Measurements from ENCODE around the gene MED9. TPM values are rescaled to one million over a fixed set of nuclear protein-coding genes. Genes with fewer than 3 reads are reported as not detected.

Gene MED9
- total and polyA plus RNA-seq, 10 of the 15 experiments (the other 5 are each of a cell fraction or from before 2014, with no cell fraction given), result 1.5 to 22.4 (median 14.8) TPM

GRCh38 chr17:17502741-17503565, 26.2 kb downstream of the MED9 start:
- FAIRE-seq (no peak), DNase-seq (ENCODE audit: low read depth, low spot score) (no peak), ATAC-seq (no peak)
- BruUV-seq (replicated peaks), result no TSS peak
- in situ Hi-C loops (cut with MboI) (no loop called here), intact Hi-C loops (cut with micrococcal nuclease; ENCODE audit: unreplicated experiment) (no loop called here)
- Histone ChIP-seq H3K9me3 (replicated peaks; ENCODE audit: control insufficient read depth, insufficient read depth, low read length) (no peaks in the 10 kb centered on the region), H4K20me1 (ENCODE audit: control insufficient read depth, insufficient read depth) (no peaks in the 10 kb centered on the region), H3K79me2 (ENCODE audit: control insufficient read depth, insufficient read depth, low read length) (no peaks in the 10 kb centered on the region), H3K9ac (ENCODE audit: control insufficient read depth, insufficient read depth, low read length) (no peak overlapping the region), H2AFZ (ENCODE audit: control insufficient read depth, low read depth, low read length) (no peak overlapping the region), H3K4me3 (no peak overlapping the region), H3K27me3 (replicated peaks in 1 of 2; ENCODE audit: control insufficient read depth in 2 of 2, insufficient read depth in 2 of 2, low read length in 1 of 2) (no peaks in the 10 kb centered on the region; a peak in 2 of 4 replicates), H3K4me1 (ENCODE audit: control insufficient read depth, insufficient read depth, low read length) (no peaks in the 10 kb centered on the region), H3K4me2 (ENCODE audit: control insufficient read depth, insufficient read depth) (no peak overlapping the region), H3K36me3 (ENCODE audit: control insufficient read depth in 2 of 2, insufficient read depth in 2 of 2, low read length in 1 of 2) (no peaks in the 10 kb centered on the region), H3K27ac (ENCODE audit: control insufficient read depth, insufficient read depth) (no peak overlapping the region)
- TF ChIP-seq ZSCAN29 (IDR thresholded peaks at IDR 0.05), result no peak
- TF ChIP-seq ZNF24 (IDR thresholded peaks at IDR 0.05), result no peak
- no peak for TF ChIP-seq USF2 (IDR thresholded peaks at IDR 0.05; ENCODE audit: borderline replicate concordance, low read depth, low read length)
- TF ChIP-seq MXI1 (IDR thresholded peaks at IDR 0.05; ENCODE audit: low read depth, low read length), result no peak
- no peak for TF ChIP-seq RAD21 (IDR thresholded peaks at IDR 0.05; ENCODE audit: insufficient read depth, low read depth, low read length)
- POLR2A ChIA-PET, result no interaction called here
- 49% methylated on average over 21 of the region's 21 CpGs for WGBS (ENCODE audit: insufficient coverage, insufficient replicate concordance, low lambda C conversion rate, missing lambda C conversion rate)
- RAD21 ChIA-PET (ENCODE audit: unreplicated experiment), result no interaction called here
- SMC1A ChIA-PET (ENCODE audit: uncharacterized antibody, unreplicated experiment), result no interaction called here
- CTCF ChIA-PET, result no interaction called here

- in situ Hi-C loops (cut with MboI), result no loop called here
- CTCF ChIA-PET, result no interaction called here
- WGBS (ENCODE audit: insufficient coverage, insufficient replicate concordance, low lambda C conversion rate, missing lambda C conversion rate), result 19% methylated on average over 7 of the region's 7 CpGs
- no peak for TF ChIP-seq ETV6 (conservative IDR thresholded peaks at IDR 0.05 in 1 of 2, IDR thresholded peaks at IDR 0.05 in 1 of 2; ENCODE audit: borderline replicate concordance in 1 of 2, low read depth in 1 of 2)
- TF ChIP-seq IKZF1 (conservative IDR thresholded peaks at IDR 0.05), result no peak
- no peak for TF ChIP-seq PKNOX1 (IDR thresholded peaks at IDR 0.05)
- no peak for TF ChIP-seq STAT3 (IDR thresholded peaks at IDR 0.05; ENCODE audit: low read depth, low read length)
- TF ChIP-seq EP300 (IDR thresholded peaks at IDR 0.05; ENCODE audit: borderline replicate concordance in 1 of 2, control insufficient read depth in 1 of 2, low read depth in 2 of 2, low read length in 2 of 2), result no peak
- no peak for TF ChIP-seq MAX (IDR thresholded peaks at IDR 0.05; ENCODE audit: low read depth, low read length)
- TF ChIP-seq CBFB (IDR thresholded peaks at IDR 0.05; ENCODE audit: low read depth), result no peak
Measured at GRCh38 chr17:17503566-17504130, 26.8 kb downstream of the MED9 start.

More at GRCh38 chr17:17503566-17504130, 26.8 kb downstream of the MED9 start:
- intact Hi-C loops (cut with micrococcal nuclease; ENCODE audit: unreplicated experiment), result no loop called here
- DNase-seq (ENCODE audit: low read depth, low spot score) (no peak), ATAC-seq (no peak), FAIRE-seq (no peak)
- Histone ChIP-seq H2AFZ (ENCODE audit: control insufficient read depth, low read depth, low read length) (no peak overlapping the region), H3K4me3 (no peak overlapping the region), H3K27me3 (replicated peaks in 1 of 2; ENCODE audit: control insufficient read depth in 2 of 2, insufficient read depth in 2 of 2, low read length in 1 of 2) (no peaks in the 10 kb centered on the region; a peak in 2 of 4 replicates), H3K79me2 (ENCODE audit: control insufficient read depth, insufficient read depth, low read length) (no peaks in the 10 kb centered on the region), H3K9ac (ENCODE audit: control insufficient read depth, insufficient read depth, low read length) (no peak overlapping the region), H3K4me1 (ENCODE audit: control insufficient read depth, insufficient read depth, low read length) (no peaks in the 10 kb centered on the region), H3K36me3 (ENCODE audit: control insufficient read depth in 2 of 2, insufficient read depth in 2 of 2, low read length in 1 of 2) (no peaks in the 10 kb centered on the region), H4K20me1 (ENCODE audit: control insufficient read depth, insufficient read depth) (no peaks in the 10 kb centered on the region), H3K4me2 (ENCODE audit: control insufficient read depth, insufficient read depth) (no peak overlapping the region), H3K9me3 (replicated peaks; ENCODE audit: control insufficient read depth, insufficient read depth, low read length) (no peaks in the 10 kb centered on the region), H3K27ac (ENCODE audit: control insufficient read depth, insufficient read depth) (no peak overlapping the region)
- ChIA-PET SMC1A (ENCODE audit: uncharacterized antibody, unreplicated experiment) (no interaction called here), POLR2A (no interaction called here), RAD21 (ENCODE audit: unreplicated experiment) (no interaction called here)
- no TSS peak for BruUV-seq (replicated peaks)
